NB4 (cell line): Measurements from ENCODE around the gene USP6.

Experiments
- CTCF ChIP-seq: IDR thresholded peaks from one replicate; pipeline ENCODE4 v1.5.1; 2012; ENCODE audit warnings: low read depth, low read length
- MYC ChIP-seq: IDR thresholded peaks from 2 replicates; pipeline ENCODE4 v1.6.1; 2011; ENCODE audit warnings: low read depth, low read length

GRCh38 chr17:5069724-5070123 is 46.1 kb upstream of the USP6 start:
- TF ChIP-seq CTCF (no peak), MYC (no peak)
